GM12873 (cell line): ENCODE results near the gene CTAG1A.

Experiments used
- CTCF ChIP-seq: IDR thresholded peaks from 2 replicates; pipeline ENCODE4 v1.5.1; 2012; ENCODE audit warnings: low read depth, mild to moderate bottlenecking, moderate library complexity, low read length, control low read depth; ENCODE audit not compliant: insufficient read depth; ENCODE audit errors: missing control alignments

Gene CTAG1A

GRCh38 chrX:154594491-154594890 is 9.6 kb downstream of the CTAG1A start:
- no peak for TF ChIP-seq CTCF

DNA sequence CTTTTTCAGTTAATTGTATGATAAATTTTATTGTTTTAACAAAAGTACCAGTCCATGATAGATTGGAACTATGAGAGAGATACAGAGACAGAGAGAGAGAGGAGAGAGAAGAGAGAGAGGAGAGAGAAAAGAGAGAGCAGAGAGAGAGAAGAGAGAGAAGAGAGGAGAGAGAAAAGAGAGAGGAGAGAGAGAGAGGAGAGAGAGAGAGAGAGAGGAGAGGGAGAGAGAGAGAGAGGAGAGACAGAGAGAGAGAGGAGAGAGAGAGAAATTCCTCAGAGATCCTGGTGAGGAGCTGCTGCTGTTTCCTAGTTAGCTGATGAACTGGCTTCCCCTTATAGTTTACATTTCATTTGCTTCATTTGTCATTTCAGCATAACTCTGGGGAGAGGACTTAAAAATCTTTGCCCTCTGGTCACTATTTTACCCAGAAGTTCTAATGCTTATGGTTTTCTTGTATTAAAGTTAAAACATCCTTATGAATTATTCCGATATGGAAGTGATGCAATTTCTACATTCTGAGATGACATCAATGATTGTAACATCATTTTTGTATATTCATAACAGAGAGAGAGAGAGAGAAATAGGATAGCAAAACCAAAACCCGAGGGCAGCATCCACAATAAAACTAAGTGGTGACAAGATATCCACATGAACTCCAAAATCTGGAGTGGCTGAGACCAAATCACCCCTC is 10.8 kb downstream of the CTAG1A start:
- no peak for TF ChIP-seq CTCF

- no peak for TF ChIP-seq CTCF
Measured at GRCh38 chrX:154596290-154596929, 11.5 kb downstream of the CTAG1A start.

DNA sequence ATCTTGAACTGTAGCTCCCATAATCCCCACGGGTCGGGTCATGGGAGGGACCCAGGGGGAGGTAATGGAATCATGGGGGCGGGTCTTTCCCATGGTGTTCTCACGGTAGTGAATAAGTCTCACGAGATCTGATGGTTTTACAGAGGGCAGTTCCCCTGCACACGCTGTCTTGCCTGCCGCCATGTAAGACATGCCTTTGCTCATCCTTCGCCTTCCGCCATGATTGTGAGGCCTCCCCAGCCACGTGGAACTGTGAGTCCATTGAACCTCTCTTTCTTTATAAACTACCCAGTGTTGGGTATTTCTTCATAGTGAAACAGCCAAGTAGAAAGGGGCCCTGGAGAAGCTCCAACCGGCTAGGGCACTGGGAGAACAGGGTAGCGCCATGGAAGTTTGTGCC is 12.3 kb downstream of the CTAG1A start:
- TF ChIP-seq CTCF = no peak

- TF ChIP-seq CTCF = no peak
Measured at GRCh38 chrX:154598656-154599055, 13.7 kb downstream of the CTAG1A start.

DNA sequence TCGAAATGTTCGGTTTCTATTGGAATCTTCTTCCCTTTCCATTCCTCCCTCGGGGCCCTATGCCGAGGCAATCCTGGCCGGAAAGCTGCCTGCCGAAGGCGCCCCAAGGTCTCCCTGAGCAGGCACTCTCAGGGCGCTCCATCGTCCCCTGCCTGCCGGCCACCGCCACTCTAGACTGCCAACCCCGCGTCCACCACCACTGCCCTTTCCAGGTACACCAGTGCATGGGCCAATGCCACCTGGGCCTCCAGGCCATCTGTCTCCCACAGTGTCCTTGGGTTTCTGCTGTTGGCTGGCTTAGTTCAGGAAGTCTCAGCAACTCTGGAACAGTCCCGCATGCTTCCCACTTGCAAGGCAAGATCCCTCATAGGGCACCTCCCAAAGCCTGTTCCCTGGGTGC is 14.6 kb downstream of the CTAG1A start:
- TF ChIP-seq CTCF = no peak

GRCh38 chrX:154600759-154601374 is 15.9 kb downstream of the CTAG1A start:
- TF ChIP-seq CTCF = no peak
